ENCODE measurements around the gene LY6G6F. TPM values are rescaled to one million over a fixed set of nuclear protein-coding genes. Genes with fewer than 3 reads are reported as not detected.
A peak's percentile ranks its signal among the peaks of the same experiment; 100 is the strongest.

The LY6G6F gene
- polyA plus RNA-seq, 2 of the 4 experiments (the other 2 are of a cell fraction): not detected

DNA sequence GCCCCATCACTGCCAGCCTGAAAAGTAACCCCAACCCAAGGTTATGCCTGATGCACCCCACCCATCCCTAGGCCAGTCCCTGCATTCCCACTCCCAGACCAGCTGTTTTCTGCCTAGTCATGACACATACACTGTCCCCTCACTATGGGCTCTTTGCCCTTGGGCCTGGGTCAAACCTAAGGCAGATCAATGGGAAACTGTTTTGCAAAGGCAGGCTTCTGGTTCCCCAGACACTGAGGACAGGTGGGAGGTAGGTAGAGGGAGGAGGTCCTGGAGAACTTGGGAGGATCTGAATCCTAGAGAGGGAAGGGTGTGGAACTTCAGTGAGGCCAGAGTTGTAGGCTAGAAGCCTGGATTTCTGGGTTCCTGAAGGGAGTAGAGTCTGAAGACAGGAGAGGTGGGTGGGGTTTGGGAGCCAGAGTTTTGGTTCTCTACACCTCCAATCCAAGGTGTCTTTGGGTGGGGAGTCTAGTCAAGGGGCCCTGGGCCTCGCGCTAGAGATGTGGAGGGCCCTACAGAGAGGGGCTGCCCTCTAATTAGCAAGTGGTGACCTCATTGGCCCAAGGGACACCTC lies 27.7 kb downstream of the LY6G6F start:
- WGBS (ENCODE audit: missing lambda C conversion rate): 6% methylated on average over 2 of the region's 2 CpGs
- FAIRE-seq (no peak), ATAC-seq (no peak), DNase-seq (ENCODE audit: low read depth in 1 of 2, low spot score in 1 of 2) (no peak)
- Histone ChIP-seq H3K9me3 (no peaks in the 10 kb centered on the region), H3K27ac (peak overlapping the region; percentile 94 to 99), H3K4me3 (peak overlapping the region; percentile 70), H3K4me1 (peaks cover 45% of the 10 kb centered on the region), H3K4me2 (peak overlapping the region; percentile 99)
- ChIA-PET POLR2A (interaction anchor here (0.6 to 1.0 kb wide), 4 partner anchors 9 to 93 kb away, joined by 3 to 5 read pairs (median 4); partner anchors contain the start of genes HSPA1A, HSPA1B and HSPA1L), CTCF (interaction anchor here (0.6 kb wide), 1 partner anchor 62 kb away, joined by 3 read pairs; the partner anchor contains the start of gene VARS1)
- TF ChIP-seq MAFK (IDR thresholded peaks at IDR 0.05; ENCODE audit: partially characterized antibody) (peak; percentile 2), FOXS1 (CRISPR knock-in tag; IDR thresholded peaks at IDR 0.05) (no peak), EP300 (IDR thresholded peaks at IDR 0.05) (no peak)

- Histone ChIP-seq H3K4me2 (peak overlapping the region; percentile 99), H3K4me3 (peak overlapping the region; percentile 70), H3K9me3 (no peaks in the 10 kb centered on the region), H3K4me1 (peaks cover 45% of the 10 kb centered on the region), H3K27ac (peak overlapping the region; percentile 94 to 99)
- ChIA-PET CTCF (interaction anchor here (0.6 kb wide), 1 partner anchor 61 kb away, joined by 3 read pairs; the partner anchor contains the start of gene VARS1), POLR2A (interaction anchor here (0.8 to 1.0 kb wide), 4 partner anchors 32 to 92 kb away, joined by 3 to 5 read pairs (median 4); partner anchors contain the start of genes ABHD16A, HSPA1A, HSPA1B and HSPA1L)
- no peak for FAIRE-seq
- 2% methylated on average over 17 of the region's 18 CpGs for WGBS (ENCODE audit: missing lambda C conversion rate)
- DNase-seq (ENCODE audit: low read depth in 1 of 2, low spot score in 1 of 2): peak; percentile 53 to 59
- TF ChIP-seq HOXB13 (CRISPR knock-in tag; IDR thresholded peaks at IDR 0.05; ENCODE audit: low read depth) (no peak), MAX (IDR thresholded peaks at IDR 0.05) (0 out of 2 replicates have a peak, but pooled peaks have one; percentile 23), FOSL2 (IDR thresholded peaks at IDR 0.05) (0 out of 2 replicates have a peak, but pooled peaks have one; percentile 34), FOSL2 (CRISPR knock-in tag; IDR thresholded peaks at IDR 0.05) (peak; percentile 78; the same call in 1 of the 2 replicates), POLR2A (IDR thresholded peaks at IDR 0.05; ENCODE audit: low read length) (no peak), JUN (IDR thresholded peaks at IDR 0.05) (peak in 1 of 2 experiments; percentile 46; a peak in 1 of 5 replicates), CBX8 (IDR thresholded peaks at IDR 0.05) (no peak), CBX2 (IDR thresholded peaks at IDR 0.05; ENCODE audit: borderline replicate concordance, low read depth) (no peak)
- ATAC-seq: peak in 1 of 2 experiments; percentile 10; a peak in 2 of 6 replicates
These were observed 28.2 kb downstream of the LY6G6F start for GRCh38 chr6:31734821-31735406.

GRCh38 chr6:31736021-31736767 lies 29.5 kb downstream of the LY6G6F start, which contains the start of gene CLIC1:
Gene CLIC1 (minus strand): TSS chr6:31736530. CDS start chr6:31736300, 230 bp downstream.
- Histone ChIP-seq H3K27ac (peak within 1 kb of the TSS; percentile 94 to 99), H3K4me2 (peak within 1 kb of the TSS; percentile 99), H3K4me3 (peak within 1 kb of the TSS; percentile 70), H3K4me1 (peaks cover 44% of the 10 kb centered on the region), H3K9me3 (no peaks in the 10 kb centered on the region)
- ATAC-seq: peak; percentile 49 to 68; a peak in 5 of 6 replicates
- DNase-seq (ENCODE audit: low read depth in 1 of 2, low spot score in 1 of 2): peak; percentile 78 to 84
- POLR2A ChIA-PET: interaction anchor here (0.9 to 1.3 kb wide), 3 partner anchors 17 to 79 kb away, joined by 3 to 5 read pairs (median 3); partner anchors contain the start of genes HSPA1A, HSPA1L and VWA7
- no peak for FAIRE-seq
- CTCF ChIA-PET: interaction anchor here (0.7 to 3.2 kb wide), 5 partner anchors 11 to 94 kb away, joined by 3 to 10 read pairs (median 6); partner anchors contain the start of gene VARS1
- 1% methylated on average over 18 of the region's 24 CpGs for WGBS (ENCODE audit: missing lambda C conversion rate)
- no peak for TF ChIP-seq FOSL2 (IDR thresholded peaks at IDR 0.05)
- TF ChIP-seq FOSL2 (CRISPR knock-in tag; IDR thresholded peaks at IDR 0.05): peak; percentile 80
- TF ChIP-seq KDM5A (IDR thresholded peaks at IDR 0.05): no peak
- peak; percentile 45 for TF ChIP-seq MAX (IDR thresholded peaks at IDR 0.05)
- TF ChIP-seq E2F6 (IDR thresholded peaks at IDR 0.05; ENCODE audit: borderline replicate concordance, low read depth): no peak; the same call in 1 of the 2 replicates
- TF ChIP-seq POLR2AphosphoS2 (conservative IDR thresholded peaks at IDR 0.05; ENCODE audit: low read length): no peak
- peak; percentile 75 for TF ChIP-seq POLR2A (IDR thresholded peaks at IDR 0.05; ENCODE audit: low read length)
- TF ChIP-seq PHF8 (IDR thresholded peaks at IDR 0.05; ENCODE audit: borderline replicate concordance, low read depth): peak; percentile 56; the same call in 1 of the 2 replicates
- TF ChIP-seq JUN (IDR thresholded peaks at IDR 0.05): peak in 1 of 2 experiments; percentile 61; a peak in 1 of 5 replicates
- TF ChIP-seq NFE2L2 (conservative IDR thresholded peaks at IDR 0.05; ENCODE audit: low read length): no peak
- TF ChIP-seq, protein P1, sequence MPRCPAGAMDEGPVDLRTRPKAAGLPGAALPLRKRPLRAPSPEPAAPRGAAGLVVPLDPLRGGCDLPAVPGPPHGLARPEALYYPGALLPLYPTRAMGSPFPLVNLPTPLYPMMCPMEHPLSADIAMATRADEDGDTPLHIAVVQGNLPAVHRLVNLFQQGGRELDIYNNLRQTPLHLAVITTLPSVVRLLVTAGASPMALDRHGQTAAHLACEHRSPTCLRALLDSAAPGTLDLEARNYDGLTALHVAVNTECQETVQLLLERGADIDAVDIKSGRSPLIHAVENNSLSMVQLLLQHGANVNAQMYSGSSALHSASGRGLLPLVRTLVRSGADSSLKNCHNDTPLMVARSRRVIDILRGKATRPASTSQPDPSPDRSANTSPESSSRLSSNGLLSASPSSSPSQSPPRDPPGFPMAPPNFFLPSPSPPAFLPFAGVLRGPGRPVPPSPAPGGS (IDR thresholded peaks at IDR 0.05): peak; percentile 18; the same call in 1 of the 3 replicates
